ENCODE measurements around the gene GAS2L2.

Gene GAS2L2

GRCh38 chr17:35744830-35745229, 8.2 kb downstream of the GAS2L2 start:
- FAIRE-seq, result no peak

- no peak for FAIRE-seq
Observed at GRCh38 chr17:35743626-35744328, 9.3 kb downstream of the GAS2L2 start.

- no peak for FAIRE-seq
Observed at GRCh38 chr17:35742896-35743477, 10.1 kb downstream of the GAS2L2 start.

- FAIRE-seq, result no peak
Observed at GRCh38 chr17:35742496-35742895, 10.5 kb downstream of the GAS2L2 start.

- no peak for FAIRE-seq
Observed at GRCh38 chr17:35740997-35741931, 11.8 kb downstream of the GAS2L2 start.

GRCh38 chr17:35740216-35740615, 12.8 kb downstream of the GAS2L2 start:
- no peak for FAIRE-seq

- no peak for FAIRE-seq
Observed at GRCh38 chr17:35738519-35739133, 14.4 kb downstream of the GAS2L2 start.

- FAIRE-seq, result no peak
Observed at GRCh38 chr17:35736236-35736635, 16.8 kb downstream of the GAS2L2 start.

GRCh38 chr17:35735036-35735805, 17.8 kb downstream of the GAS2L2 start:
- no peak for FAIRE-seq

- no peak for FAIRE-seq
Observed at GRCh38 chr17:35734396-35734795, 18.6 kb downstream of the GAS2L2 start.

- FAIRE-seq, result no peak
Observed at GRCh38 chr17:35733366-35733765, 19.7 kb downstream of the GAS2L2 start.

GRCh38 chr17:35732806-35733136, 20.3 kb downstream of the GAS2L2 start:
- no peak for FAIRE-seq

GRCh38 chr17:35731917-35732805, 20.9 kb downstream of the GAS2L2 start:
- no peak for FAIRE-seq

- no peak for FAIRE-seq
Observed at GRCh38 chr17:35731239-35731916, 21.7 kb downstream of the GAS2L2 start, which contains the start of gene RASL10B. Gene RASL10B (plus strand): TSS chr17:35731639. CDS start chr17:35735185, 3,546 bp downstream.

- no peak for FAIRE-seq
Observed at GRCh38 chr17:35730400-35731005, 22.5 kb downstream of the GAS2L2 start.

- no peak for FAIRE-seq
Observed at GRCh38 chr17:35729405-35729833, 23.6 kb downstream of the GAS2L2 start.

- FAIRE-seq, result no peak
Observed at GRCh38 chr17:35728551-35728950, 24.5 kb downstream of the GAS2L2 start.

GRCh38 chr17:35727635-35728034, 25.4 kb downstream of the GAS2L2 start:
- no peak for FAIRE-seq

GRCh38 chr17:35726953-35727460, 26.0 kb downstream of the GAS2L2 start:
- FAIRE-seq, result no peak

Measured in islet of Langerhans (tissue), 1 donor.